HTERT RPE-1 (cell line): ENCODE measurements around the gene FEV.

Experiments
- in situ Hi-C: fragments of 300-500 bp; cut with MboI; formaldehyde crosslinking; loops from 4 replicates; pipeline ENCODE4 v1.14.3; 2020; ENCODE audit warnings: low sequenced_read_pairs

Gene FEV

DNA sequence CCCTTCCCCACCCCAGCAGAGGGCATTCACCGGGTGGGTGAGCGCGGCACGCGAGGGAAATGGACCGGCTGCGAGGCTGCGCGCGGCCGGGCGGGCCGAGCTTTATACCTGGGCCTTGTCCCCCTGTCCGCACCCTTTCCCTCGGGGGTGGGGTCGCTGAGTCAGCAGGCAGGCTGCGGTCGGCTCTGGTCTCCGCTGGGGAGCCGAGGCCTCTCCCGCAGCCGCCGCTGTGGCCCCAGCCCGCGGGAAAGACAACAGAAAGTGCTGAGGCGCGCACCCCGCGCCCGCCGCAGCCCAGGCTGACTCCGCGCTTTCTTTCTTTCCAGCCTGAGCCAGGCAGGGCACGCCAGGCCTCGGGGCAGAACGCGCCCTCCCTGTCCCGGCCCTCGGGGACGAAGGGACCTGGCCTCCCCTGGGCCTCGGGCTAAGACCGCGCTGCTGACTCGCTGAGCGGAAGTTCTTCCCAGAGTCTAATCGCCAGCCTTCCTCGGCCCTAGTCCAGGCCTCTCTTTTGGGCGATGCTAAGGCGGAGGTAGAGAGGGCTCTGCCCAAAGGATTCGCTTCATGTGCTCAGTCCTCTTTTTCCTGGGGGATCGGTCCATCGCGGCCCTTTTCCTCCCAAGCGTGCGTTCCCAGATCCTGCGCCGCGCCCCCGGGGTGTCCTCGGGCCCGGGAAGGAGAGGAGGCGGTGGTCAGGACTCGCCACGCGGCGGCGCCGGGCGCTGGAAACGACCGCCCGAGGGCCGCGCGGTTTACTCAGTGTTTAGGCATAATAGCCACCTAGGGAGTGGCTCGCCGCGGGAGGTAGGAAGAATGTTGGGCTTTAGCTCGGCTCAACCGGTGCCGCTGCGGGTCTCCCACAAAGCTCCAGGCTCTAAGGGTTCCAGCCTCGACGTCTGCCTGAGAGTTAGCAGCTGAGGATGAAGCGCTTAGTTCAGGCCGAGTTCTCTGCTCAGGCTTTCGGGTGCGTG is 8.6 kb upstream of the FEV start, which contains the start of gene CRYBA2:
Gene CRYBA2, minus strand, starts transcription at position 78 of the 971 bp plus-strand sequence. CDS start 246 bp downstream, outside the sequence.
- in situ Hi-C loops, result no loop called here

DNA sequence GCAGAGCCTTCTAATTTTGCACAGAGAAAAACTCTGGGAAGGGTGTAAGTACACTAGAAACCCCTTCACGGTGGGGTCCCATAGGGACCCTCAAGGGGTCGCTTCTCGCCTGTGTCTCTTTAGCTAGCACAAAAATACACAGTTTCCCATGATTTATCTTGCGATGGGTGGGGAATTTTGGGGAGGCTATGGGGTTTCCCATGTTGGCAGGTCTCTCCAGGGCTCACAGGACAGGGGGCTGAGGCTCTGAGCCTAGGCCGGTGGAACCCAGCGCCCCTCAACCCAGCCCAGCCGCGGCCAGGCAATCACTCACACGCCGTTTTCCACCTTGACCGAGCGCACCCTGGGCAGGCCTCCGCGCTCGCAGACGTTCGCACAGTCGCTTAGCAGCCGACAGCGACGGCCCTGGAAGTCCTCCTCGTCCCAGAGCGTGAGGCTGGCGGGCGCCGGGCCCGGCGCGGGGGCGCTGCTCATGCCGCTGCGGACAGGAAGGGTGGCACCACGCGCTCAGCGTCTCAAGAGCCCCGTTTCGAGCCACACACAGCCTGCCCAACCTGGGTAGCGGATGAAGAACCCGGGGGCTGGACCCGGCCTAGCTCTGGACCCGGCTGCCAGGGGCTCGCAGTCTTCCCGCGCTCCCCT is 7.8 kb upstream of the FEV start:
- in situ Hi-C loops, result no loop called here

DNA sequence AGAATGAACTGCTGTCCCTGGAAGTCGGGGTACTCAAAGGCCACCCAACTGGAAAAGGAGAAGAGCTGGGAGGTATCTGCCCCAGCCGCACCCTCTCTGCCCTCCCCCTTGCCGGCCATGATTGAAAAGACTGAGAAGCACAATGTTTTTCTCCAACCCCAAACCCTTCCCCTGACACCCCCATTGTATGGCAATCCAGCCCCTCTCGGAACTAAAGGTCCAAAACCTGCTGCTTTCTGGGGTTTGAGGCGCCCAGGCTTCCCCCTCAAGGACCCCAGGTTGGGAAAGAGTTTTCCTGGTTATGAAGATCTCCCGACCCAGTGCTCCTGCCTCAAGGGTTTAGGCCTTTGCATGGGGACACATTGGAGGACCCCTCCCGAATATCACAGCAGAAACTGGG is 7.2 kb upstream of the FEV start:
- in situ Hi-C loops, result no loop called here

DNA sequence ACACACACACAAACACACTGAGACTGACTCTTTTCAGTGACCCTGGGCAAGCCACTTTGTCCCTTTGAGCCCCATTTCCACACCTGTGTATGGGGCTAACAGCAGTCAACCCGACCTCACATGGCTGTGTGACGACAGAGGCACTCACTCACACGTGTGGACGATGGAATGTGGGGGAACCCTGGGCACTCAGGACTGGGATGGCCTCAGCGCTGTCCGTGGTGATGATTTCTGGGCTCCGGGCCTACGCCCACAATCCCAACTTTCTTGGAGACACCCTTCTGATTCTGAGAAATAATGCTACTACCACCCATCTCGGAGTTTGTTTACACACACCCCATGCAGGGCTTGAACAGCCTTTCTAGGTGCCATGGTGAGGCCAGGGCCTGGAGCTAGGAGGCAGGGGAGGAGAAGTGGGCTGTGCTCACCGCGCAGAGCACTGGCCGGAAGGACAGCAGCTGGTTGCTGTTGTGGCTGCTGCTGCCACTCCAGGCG is 6.7 kb upstream of the FEV start:
- in situ Hi-C loops, result no loop called here

DNA sequence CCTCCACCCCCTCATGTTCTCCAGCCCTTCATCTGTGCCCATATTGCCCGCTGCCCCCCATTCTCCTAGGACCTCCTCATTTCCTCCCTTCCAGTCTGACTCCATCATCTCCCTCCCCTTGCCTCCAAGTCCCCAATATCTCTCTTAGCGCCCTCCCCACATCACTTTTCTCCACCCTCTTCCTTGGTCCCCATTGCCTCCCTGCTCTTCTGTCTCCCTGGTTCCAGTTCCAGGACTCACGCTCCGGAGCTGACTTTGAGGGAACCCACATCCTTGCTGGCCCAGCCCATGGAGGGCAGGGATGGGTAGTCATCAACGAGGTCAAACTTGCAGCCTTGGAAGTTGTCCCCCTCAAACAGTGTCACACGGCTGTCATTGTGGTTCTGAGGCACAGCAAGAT is 5.6 kb upstream of the FEV start:
- in situ Hi-C loops, result no loop called here

DNA sequence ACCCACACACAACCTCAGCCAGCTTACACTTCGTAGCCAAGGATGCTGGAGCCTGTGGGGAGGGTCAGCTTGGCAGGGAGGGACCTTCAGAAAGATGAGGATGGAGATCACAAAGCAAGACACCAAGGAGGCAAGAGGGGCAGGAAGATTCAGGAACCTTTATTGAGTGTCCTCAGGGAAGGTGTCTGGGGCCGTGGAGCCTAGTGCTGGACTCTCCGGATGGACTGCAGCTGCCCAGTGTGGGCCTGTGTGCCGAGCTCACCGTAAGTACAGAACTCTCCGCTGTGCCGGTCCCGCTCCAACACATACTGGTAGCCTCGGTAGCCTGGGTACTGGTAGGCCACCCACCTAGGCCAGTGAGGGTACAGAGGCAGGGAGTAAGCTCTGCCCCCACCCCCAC is 5.1 kb upstream of the FEV start:
- in situ Hi-C loops, result no loop called here

DNA sequence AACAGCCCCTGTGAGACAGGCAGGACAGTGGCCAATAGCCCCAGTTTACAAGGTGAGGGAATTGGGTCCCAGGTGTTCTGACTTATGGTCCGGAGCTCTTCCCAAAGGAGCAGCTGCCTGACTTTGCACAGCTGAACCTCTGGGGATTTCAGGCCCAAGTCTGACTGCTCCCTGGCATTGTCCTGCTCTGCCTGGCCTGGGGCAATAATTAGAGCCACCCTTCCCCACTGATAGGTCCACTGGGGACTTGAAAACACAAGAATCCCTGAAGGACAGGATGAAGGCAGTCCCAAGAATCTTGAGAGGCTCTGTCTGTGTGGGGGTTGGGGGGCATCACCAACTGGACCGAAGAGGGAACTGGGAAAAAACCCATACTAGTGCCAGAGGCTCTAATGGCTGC is 3.7 kb upstream of the FEV start:
- in situ Hi-C loops, result no loop called here

DNA sequence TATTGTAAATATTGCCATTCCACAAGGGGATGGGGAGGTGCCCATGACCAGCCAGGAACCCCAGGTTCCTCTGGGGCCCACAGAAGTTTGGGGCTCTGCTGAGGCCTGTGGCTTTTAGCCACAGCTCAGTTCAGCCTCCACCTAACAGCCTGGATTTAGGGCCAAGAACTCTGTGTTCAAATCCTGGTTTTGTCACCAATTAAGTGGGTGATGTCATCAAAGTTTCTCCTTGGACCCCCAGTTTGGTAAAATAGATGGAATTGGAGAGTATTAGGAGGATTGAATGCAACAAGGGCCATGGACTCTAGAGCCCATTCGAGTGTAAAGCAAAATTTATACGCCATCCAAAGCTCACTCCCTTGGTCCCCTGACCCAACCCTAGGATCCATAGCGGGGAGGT is 3.2 kb upstream of the FEV start:
- in situ Hi-C loops, result no loop called here

DNA sequence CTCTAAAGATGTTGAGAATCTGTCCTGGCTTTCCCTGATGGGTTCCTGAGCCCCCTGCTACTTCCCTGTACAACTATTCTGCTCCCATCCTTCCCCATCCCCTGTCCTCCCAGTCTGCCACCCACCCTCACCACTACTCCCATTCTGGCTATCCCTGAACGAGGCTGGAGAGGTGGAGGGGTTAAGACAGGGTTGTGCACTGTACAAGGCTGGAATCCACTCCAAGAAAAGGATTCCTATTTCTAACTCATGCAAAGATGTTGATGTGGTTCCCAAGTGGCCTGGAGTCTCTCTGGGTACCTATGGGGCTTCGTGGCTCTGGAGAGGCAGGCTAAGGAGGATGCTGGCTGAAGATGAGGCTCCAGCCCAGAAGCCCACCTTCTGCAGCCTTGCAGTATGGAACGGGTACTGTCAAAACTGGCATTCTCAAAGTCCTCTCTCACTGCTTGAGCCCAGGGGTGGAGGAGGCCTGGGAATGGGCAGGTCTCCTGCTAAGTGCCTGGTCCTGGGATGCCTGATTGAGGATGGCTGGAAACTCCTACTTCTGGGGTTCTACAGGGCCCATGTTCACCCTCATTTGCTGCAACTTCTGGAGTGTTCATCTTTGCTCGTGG is 1.3 kb upstream of the FEV start:
- in situ Hi-C loops, result no loop called here

DNA sequence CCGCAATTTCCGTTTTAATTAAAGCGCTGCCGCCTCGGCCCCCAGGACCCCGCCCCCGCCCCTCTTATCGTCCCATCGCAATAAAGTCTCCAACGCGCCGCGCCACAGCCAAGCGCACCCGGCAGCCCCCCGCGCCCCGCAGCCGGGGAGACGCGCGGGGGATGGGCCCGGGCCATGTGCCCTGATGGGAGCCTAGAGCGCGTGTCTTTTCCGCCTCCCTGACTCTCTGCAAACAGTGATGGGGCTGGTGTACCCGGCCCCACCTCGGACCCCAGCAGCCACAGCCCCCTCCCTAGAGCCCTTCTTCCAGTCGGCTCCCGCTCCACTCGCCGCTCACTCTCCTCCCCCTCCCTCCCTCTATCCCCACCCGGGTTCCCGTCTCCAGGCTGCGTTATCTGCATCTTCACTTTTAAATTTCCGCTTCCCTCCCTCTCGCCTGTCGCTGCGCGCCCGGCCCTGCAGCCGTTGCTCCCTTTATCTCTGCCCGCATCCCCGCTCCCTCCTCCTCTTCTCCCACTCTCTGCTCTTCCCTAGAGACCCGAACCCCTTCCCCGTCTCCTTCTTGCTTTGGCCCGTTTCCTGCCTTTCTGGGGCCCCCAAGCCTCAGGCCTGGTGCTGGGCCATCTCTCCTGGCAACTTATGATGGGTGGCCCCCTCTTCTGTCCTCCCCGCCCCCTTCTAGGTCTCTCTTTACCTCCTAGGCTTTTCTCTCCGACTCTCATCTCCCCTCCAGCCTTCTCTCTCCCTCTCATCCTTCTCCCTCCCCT is 524 bp upstream of the FEV start:
- in situ Hi-C loops, result no loop called here

DNA sequence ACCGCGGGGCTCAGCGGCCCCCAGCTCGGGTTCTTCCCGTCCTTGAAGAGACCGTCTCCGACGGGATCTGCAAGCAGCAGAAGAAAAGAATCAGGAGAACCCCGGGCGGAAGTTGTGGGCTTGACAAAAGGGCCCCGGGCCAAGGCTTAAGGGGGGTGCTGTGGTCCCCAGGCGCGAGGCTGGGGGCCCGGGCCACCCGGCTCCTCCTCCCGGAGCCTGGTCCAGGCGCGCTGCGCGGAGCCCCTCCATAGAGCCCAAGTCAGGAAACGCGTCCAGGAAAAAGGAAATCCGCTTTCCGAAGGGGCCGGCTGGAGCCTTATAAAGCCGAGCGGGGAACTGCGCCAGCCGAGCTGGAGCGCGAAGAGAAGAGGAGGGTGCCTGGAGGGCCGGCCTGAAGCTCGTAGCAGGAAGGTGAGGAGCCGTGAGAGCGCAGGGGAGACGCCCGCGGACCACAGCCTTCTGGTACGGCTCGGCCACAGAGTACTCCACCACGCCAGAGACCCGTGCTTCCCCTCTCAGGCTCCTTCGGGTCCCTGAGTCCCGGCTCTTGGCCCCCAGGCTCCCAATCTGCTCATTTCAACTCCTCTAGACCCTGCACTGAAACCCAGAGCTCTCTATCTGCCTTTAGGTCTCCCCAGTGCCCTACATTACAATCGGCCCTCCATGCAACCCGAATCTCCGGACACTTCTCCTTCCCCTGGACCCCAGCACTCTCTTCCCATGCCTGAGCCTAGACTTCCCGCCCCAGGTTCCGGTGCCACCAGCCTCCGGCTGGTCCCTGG is 554 bp downstream of the FEV start:
- in situ Hi-C loops, result no loop called here

DNA sequence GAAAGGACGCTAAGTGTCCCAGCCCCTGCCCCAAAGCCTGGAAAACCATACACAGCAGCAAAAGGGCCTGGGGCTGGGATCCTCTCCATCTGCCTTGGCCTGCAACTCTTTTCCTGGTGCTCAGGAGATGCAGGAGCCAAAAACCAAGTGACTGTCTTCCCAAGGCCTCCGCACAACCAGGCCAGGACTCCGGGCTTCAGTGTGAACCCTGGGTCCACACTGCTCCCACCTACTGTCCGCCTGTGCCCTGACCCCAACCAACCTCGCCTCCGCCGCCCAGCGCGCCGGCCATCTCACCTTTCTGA is 1.1 kb downstream of the FEV start:
- in situ Hi-C loops, result no loop called here

DNA sequence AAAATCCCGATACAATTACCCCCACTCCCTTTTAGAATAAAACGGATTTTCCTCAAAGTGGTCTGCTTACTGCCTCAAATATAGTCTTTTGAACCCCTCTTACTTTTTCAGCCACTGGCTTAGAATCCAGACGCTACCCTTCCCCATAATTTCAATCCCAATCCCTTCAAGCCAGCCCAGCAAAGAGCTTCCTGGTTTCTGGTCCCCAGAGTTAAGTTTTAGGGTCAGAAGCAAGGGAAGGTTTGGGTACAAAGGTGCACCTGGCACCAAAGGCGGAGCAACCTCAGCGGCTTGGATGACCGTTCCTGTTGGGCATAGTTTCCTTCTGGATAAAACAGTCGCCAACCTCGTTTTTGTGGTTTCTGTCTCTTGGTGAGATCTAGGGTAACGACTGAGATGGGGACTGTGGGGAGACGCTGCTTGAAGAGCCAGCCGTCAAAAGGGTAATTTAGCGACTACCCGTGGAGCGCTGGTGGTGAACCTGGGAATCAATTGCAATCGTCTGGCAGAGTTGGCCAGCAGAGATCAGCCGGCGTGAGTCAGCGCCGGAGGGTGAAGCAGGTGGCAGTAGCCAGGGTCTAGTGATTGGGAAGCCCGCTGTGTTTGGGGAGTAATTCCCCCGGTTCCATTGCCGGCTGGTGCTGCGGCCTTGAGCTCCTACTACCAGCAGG is 1.6 kb downstream of the FEV start:
- in situ Hi-C loops, result no loop called here

DNA sequence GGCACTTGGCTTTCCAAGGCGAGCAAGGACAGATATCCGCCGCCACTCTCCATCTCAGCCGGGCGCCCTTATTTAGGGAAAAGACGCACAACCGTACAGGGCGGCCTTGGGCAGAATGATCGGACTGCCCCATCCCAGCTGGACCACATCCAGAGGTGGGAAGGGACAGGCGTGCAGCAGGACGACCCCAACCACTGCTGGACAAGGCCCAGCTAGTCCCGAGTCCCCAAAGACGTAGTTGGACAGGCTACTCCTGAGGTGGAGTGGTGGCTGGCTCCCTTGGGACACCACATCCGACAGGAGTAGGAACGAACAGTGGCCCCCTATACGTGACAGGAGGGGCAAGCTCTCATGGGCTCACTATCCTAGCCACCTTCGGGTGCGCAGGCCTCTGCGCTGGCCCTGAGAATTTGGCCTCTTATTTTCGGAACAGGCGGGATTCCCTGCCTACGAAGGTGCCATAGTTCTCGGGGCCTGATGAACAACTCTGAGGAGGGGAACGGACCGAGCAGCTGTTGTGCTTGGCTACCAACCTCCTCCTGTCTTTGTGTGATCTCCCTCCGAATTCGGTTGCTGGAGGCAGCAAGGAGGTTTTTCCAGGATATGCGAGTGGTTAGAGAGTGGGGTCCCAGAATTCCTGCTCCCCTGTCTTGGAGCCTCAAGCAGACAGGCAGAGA is 2.3 kb downstream of the FEV start:
- in situ Hi-C loops, result no loop called here

DNA sequence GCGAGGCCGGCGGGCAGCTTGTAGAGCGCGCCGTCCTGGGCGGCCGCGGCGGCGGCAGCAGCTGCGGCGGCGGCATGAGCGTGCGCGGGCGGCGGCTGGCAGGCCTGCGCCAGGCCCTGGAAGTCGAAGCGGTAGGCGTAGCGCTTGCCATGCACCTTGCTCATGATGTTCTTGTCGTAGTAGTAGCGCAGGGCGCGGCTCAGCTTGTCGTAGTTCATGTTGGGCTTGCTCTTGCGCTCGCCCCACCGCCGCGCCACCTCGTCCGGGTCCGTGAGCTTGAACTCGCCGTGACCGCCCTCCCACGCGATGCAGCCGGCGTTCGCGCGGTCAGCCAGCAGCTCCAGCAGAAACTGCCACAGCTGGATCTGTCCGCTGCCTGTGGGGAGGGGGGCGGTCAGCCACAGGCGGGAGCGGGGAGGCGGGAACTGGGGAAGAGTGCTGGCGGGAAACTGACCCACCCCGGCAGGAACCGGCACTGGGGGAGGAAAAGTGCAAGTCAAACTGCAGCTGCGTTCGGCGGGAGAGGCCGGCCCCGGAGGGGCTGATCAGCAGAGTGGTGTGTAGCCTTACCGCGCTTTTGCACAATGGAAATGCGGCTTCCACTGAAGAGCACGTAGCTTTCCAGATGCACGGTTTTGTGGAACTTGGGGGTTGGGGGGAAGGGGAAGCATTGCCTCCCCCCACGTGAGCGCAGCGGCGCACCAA is 3.0 kb downstream of the FEV start:
- in situ Hi-C loops, result no loop called here

DNA sequence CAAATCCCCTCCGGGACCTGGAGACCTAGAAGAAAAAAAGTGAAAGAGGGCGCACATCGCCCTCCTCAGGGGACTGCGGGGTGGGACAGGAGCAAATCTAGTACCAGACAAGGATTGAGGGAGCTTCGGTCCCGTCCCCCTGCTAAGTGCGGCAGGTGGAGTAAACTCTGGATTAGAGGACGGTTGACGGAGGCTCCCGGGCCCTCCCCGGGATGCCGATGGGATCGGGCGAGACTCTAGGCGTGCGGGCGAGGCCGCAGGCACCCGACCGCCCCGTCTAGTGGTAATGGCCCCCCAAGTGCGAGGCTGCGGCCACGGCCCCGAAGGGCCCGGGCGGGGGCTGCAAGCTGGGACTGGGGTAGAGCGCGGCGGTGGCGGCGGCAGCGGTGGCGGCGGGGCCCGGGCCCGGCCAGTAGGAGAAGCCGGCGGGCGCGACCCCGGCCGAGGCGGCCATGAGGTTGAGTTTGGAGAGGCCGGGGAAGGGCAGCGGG is 3.5 kb downstream of the FEV start:
- in situ Hi-C loops, result no loop called here

DNA sequence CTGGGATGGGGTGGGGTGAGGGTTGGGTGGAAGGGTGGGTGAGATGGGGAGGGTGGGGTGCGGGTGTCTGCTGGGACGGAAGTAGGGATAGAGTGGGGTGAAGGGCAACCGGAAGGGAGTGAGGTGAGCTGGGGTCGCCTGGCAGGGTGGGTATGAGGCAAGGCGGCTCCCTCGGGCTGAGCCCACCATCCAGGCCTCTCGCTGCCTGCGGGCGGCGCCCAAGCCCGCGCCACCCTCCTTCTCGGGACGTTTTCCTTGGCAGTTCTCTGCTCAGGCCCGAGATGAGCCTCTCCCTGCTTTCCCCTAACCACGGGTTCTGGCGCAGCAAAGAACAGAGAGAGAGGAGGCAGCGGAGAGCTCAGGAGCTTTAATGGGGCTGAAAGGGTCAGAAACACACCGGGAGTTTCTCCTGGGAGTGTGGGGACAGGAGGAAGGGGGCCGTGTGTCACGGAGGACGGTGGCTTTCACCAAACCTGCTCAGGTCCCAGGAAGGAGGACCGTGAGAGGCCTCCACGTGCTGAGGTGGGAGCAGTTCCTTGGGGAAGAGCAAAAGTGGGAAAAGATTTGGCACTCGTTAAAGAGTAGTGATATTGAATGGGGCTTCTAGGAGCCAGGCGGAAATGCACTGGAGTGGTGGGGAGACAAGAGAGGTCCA is 4.1 kb downstream of the FEV start:
- in situ Hi-C loops, result no loop called here
